ENCODE measurements around the gene PCNX2. TPM values are rescaled to one million over a fixed set of nuclear protein-coding genes. Genes with fewer than 3 reads are reported as not detected.

The PCNX2 gene
- total and polyA plus RNA-seq, 2 of the 13 experiments (the other 11 are each of a cell fraction or from before 2014, with no cell fraction given) = 0.11 to 0.42 TPM

DNA sequence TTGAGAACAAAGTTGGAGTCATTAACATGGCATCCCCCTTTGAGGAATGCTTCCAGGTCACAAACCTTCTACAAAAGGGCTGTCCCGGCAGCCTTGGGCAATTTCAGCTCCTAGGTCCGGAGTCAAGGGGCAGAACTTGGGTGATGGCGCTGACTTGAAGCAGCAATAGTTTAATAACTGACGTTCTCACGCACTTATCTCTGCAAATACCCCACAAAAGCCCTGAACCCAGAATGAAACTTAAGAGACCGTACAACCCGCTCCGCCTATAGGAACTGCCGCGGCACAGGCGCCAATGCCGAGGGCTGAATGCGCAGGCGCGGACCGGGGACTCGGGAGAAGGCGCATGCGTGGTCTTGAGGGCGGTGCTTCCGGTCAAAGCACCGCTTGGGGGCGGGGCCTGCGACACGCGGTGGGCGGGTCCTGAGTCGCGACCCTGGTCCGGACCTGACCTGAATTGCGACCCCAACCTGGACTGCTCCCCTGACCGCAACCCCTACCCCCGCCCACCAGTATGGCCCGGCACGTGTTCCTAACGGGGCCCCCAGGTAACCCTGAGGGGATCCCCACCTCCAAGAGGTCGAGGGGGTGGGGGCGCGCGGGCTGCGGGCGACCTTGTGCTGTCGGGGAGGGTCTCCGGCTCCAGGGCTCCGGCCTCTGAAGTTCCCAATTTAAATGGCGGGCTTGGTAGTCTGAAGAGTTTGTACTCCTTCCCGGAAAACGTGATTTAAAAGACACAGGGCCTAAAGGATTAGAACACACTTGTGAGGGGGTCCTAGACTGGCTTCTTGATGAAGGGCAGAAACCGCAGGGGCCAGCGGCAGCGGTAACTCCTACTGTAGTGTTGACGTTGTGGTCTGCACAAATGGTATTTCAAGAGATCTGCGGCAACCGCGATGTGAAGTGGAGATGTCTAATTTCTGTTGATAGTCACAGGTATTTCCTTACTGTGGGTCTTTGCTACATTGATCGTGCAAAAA is 345.0 kb downstream of the PCNX2 start, which contains the start of gene NTPCR (continued):
- TF ChIP-seq, protein P1, sequence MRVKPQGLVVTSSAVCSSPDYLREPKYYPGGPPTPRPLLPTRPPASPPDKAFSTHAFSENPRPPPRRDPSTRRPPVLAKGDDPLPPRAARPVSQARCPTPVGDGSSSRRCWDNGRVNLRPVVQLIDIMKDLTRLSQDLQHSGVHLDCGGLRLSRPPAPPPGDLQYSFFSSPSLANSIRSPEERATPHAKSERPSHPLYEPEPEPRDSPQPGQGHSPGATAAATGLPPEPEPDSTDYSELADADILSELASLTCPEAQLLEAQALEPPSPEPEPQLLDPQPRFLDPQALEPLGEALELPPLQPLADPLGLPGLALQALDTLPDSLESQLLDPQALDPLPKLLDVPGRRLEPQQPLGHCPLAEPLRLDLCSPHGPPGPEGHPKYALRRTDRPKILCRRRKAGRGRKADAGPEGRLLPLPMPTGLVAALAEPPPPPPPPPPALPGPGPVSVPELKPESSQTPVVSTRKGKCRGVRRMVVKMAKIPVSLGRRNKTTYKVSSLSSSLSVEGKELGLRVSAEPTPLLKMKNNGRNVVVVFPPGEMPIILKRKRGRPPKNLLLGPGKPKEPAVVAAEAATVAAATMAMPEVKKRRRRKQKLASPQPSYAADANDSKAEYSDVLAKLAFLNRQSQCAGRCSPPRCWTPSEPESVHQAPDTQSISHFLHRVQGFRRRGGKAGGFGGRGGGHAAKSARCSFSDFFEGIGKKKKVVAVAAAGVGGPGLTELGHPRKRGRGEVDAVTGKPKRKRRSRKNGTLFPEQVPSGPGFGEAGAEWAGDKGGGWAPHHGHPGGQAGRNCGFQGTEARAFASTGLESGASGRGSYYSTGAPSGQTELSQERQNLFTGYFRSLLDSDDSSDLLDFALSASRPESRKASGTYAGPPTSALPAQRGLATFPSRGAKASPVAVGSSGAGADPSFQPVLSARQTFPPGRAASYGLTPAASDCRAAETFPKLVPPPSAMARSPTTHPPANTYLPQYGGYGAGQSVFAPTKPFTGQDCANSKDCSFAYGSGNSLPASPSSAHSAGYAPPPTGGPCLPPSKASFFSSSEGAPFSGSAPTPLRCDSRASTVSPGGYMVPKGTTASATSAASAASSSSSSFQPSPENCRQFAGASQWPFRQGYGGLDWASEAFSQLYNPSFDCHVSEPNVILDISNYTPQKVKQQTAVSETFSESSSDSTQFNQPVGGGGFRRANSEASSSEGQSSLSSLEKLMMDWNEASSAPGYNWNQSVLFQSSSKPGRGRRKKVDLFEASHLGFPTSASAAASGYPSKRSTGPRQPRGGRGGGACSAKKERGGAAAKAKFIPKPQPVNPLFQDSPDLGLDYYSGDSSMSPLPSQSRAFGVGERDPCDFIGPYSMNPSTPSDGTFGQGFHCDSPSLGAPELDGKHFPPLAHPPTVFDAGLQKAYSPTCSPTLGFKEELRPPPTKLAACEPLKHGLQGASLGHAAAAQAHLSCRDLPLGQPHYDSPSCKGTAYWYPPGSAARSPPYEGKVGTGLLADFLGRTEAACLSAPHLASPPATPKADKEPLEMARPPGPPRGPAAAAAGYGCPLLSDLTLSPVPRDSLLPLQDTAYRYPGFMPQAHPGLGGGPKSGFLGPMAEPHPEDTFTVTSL (CRISPR knock-in tag; IDR thresholded peaks at IDR 0.05; ENCODE audit: borderline replicate concordance) = no peak
- TF ChIP-seq, protein P2, sequence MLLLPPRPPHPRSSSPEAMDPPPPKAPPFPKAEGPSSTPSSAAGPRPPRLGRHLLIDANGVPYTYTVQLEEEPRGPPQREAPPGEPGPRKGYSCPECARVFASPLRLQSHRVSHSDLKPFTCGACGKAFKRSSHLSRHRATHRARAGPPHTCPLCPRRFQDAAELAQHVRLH (CRISPR knock-in tag; IDR thresholded peaks at IDR 0.05; ENCODE audit: borderline replicate concordance, low read depth) = 0 out of 2 replicates have a peak, but pooled peaks have one; percentile 23
- no peak for TF ChIP-seq ZNF776 (CRISPR knock-in tag; IDR thresholded peaks at IDR 0.05)
- TF ChIP-seq, protein P3, sequence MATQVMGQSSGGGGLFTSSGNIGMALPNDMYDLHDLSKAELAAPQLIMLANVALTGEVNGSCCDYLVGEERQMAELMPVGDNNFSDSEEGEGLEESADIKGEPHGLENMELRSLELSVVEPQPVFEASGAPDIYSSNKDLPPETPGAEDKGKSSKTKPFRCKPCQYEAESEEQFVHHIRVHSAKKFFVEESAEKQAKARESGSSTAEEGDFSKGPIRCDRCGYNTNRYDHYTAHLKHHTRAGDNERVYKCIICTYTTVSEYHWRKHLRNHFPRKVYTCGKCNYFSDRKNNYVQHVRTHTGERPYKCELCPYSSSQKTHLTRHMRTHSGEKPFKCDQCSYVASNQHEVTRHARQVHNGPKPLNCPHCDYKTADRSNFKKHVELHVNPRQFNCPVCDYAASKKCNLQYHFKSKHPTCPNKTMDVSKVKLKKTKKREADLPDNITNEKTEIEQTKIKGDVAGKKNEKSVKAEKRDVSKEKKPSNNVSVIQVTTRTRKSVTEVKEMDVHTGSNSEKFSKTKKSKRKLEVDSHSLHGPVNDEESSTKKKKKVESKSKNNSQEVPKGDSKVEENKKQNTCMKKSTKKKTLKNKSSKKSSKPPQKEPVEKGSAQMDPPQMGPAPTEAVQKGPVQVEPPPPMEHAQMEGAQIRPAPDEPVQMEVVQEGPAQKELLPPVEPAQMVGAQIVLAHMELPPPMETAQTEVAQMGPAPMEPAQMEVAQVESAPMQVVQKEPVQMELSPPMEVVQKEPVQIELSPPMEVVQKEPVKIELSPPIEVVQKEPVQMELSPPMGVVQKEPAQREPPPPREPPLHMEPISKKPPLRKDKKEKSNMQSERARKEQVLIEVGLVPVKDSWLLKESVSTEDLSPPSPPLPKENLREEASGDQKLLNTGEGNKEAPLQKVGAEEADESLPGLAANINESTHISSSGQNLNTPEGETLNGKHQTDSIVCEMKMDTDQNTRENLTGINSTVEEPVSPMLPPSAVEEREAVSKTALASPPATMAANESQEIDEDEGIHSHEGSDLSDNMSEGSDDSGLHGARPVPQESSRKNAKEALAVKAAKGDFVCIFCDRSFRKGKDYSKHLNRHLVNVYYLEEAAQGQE (IDR thresholded peaks at IDR 0.05; ENCODE audit: borderline replicate concordance in 1 of 2, low read depth in 1 of 2, low read length in 2 of 2) = 0 out of 4 replicates have a peak, but pooled peaks of 1 of the 2 experiments have one; percentile 16
- no peak for TF ChIP-seq TOE1 (CRISPR knock-in tag; IDR thresholded peaks at IDR 0.05)
- no peak for TF ChIP-seq CENPX (CRISPR knock-in tag; IDR thresholded peaks at IDR 0.05)
- TF ChIP-seq JDP2 (CRISPR knock-in tag; IDR thresholded peaks at IDR 0.05; ENCODE audit: borderline replicate concordance) = no peak
- TF ChIP-seq ZNF761 (CRISPR knock-in tag; conservative IDR thresholded peaks at IDR 0.05) = no peak
- TF ChIP-seq PCBP2 (optimal IDR thresholded peaks at IDR 0.05; ENCODE audit: low read depth, low read length, poor library complexity, severe bottlenecking) = no peak
- TF ChIP-seq ARID2 (CRISPR knock-in tag; IDR thresholded peaks at IDR 0.05; ENCODE audit: borderline replicate concordance) = no peak
- no peak for TF ChIP-seq RAD21 (CRISPR knock-in tag; IDR thresholded peaks at IDR 0.05)
- no peak for TF ChIP-seq ATF4 (CRISPR knock-in tag; IDR thresholded peaks at IDR 0.05)
- TF ChIP-seq, protein P4, sequence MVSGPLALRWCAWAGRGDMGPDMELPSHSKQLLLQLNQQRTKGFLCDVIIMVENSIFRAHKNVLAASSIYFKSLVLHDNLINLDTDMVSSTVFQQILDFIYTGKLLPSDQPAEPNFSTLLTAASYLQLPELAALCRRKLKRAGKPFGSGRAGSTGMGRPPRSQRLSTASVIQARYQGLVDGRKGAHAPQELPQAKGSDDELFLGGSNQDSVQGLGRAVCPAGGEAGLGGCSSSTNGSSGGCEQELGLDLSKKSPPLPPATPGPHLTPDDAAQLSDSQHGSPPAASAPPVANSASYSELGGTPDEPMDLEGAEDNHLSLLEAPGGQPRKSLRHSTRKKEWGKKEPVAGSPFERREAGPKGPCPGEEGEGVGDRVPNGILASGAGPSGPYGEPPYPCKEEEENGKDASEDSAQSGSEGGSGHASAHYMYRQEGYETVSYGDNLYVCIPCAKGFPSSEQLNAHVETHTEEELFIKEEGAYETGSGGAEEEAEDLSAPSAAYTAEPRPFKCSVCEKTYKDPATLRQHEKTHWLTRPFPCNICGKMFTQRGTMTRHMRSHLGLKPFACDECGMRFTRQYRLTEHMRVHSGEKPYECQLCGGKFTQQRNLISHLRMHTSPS (CRISPR knock-in tag; IDR thresholded peaks at IDR 0.05; ENCODE audit: low read depth) = no peak
- TF ChIP-seq NR2C2 (CRISPR knock-in tag; IDR thresholded peaks at IDR 0.05; ENCODE audit: borderline replicate concordance) = peak; percentile 97
